ENCODE results near the gene ZNF569.

DNA sequence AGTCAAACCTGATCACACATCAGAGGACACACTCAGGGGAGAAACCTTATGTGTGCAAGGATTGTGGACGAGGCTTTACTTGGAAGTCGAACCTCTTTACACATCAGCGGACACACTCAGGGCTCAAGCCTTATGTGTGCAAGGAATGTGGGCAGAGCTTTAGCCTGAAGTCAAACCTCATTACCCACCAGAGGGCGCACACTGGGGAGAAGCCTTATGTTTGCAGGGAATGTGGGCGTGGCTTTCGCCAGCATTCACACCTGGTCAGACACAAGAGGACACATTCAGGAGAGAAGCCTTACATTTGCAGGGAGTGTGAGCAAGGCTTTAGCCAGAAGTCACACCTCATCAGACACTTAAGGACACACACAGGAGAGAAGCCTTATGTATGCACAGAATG lies 104.5 kb downstream of the ZNF569 start:
- TF ChIP-seq, protein P1, sequence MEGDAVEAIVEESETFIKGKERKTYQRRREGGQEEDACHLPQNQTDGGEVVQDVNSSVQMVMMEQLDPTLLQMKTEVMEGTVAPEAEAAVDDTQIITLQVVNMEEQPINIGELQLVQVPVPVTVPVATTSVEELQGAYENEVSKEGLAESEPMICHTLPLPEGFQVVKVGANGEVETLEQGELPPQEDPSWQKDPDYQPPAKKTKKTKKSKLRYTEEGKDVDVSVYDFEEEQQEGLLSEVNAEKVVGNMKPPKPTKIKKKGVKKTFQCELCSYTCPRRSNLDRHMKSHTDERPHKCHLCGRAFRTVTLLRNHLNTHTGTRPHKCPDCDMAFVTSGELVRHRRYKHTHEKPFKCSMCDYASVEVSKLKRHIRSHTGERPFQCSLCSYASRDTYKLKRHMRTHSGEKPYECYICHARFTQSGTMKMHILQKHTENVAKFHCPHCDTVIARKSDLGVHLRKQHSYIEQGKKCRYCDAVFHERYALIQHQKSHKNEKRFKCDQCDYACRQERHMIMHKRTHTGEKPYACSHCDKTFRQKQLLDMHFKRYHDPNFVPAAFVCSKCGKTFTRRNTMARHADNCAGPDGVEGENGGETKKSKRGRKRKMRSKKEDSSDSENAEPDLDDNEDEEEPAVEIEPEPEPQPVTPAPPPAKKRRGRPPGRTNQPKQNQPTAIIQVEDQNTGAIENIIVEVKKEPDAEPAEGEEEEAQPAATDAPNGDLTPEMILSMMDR (CRISPR knock-in tag; IDR thresholded peaks at IDR 0.05), result peak; percentile 48
- no peak for TF ChIP-seq CBFB (CRISPR knock-in tag; IDR thresholded peaks at IDR 0.05)
- TF ChIP-seq, protein P2, sequence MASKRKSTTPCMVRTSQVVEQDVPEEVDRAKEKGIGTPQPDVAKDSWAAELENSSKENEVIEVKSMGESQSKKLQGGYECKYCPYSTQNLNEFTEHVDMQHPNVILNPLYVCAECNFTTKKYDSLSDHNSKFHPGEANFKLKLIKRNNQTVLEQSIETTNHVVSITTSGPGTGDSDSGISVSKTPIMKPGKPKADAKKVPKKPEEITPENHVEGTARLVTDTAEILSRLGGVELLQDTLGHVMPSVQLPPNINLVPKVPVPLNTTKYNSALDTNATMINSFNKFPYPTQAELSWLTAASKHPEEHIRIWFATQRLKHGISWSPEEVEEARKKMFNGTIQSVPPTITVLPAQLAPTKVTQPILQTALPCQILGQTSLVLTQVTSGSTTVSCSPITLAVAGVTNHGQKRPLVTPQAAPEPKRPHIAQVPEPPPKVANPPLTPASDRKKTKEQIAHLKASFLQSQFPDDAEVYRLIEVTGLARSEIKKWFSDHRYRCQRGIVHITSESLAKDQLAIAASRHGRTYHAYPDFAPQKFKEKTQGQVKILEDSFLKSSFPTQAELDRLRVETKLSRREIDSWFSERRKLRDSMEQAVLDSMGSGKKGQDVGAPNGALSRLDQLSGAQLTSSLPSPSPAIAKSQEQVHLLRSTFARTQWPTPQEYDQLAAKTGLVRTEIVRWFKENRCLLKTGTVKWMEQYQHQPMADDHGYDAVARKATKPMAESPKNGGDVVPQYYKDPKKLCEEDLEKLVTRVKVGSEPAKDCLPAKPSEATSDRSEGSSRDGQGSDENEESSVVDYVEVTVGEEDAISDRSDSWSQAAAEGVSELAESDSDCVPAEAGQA (IDR thresholded peaks at IDR 0.05; ENCODE audit: low read depth), result no peak
- TF ChIP-seq, protein P2 (CRISPR knock-in tag; IDR thresholded peaks at IDR 0.05; ENCODE audit: borderline replicate concordance), result no peak
- no peak for TF ChIP-seq YY1 (IDR thresholded peaks at IDR 0.05; ENCODE audit: insufficient read depth, insufficient replicate concordance, low read depth, low read length)
- no peak for TF ChIP-seq FIP1L1 (IDR thresholded peaks at IDR 0.05; ENCODE audit: borderline replicate concordance, insufficient read depth, low read depth, low read length)
- TF ChIP-seq EZH2 (conservative IDR thresholded peaks at IDR 0.05; ENCODE audit: low read depth, low read length), result no peak
- TF ChIP-seq SKI (IDR thresholded peaks at IDR 0.05; ENCODE audit: partially characterized antibody), result no peak
- TF ChIP-seq ZNF24 (IDR thresholded peaks at IDR 0.05), result no peak
- no peak for TF ChIP-seq POLR2A (IDR thresholded peaks at IDR 0.05; ENCODE audit: insufficient read depth in 1 of 2, low read depth in 2 of 2, low read length in 2 of 2)
- TF ChIP-seq ZBTB7A (CRISPR knock-in tag; IDR thresholded peaks at IDR 0.05), result no peak
- TF ChIP-seq TBL1XR1 (IDR thresholded peaks at IDR 0.05; ENCODE audit: borderline replicate concordance, low read length, partially characterized antibody), result no peak
- TF ChIP-seq RBM22 (optimal IDR thresholded peaks at IDR 0.05; ENCODE audit: low read length), result no peak
- no peak for TF ChIP-seq RFX1 (IDR thresholded peaks at IDR 0.05)
- TF ChIP-seq MATR3 (CRISPR knock-in tag; IDR thresholded peaks at IDR 0.05), result no peak

All from HepG2 (cell line).